Left ventricle myocardium superior (tissue), 1 donor: ENCODE results near the gene DISP3. TPM values are rescaled to one million over a fixed set of nuclear protein-coding genes. Genes with fewer than 3 reads are reported as not detected.

Source experiments
- ATAC-seq: fragments of 200-7000 bp; cut with Tn5 transposase; one replicate; pipeline ENCODE4 v1.9.1; 2020; ENCODE audit warnings: mild to moderate bottlenecking, moderate library complexity
- DNase-seq: peaks from one replicate; pipeline ENCODE4 v3.0.0-alpha.2; 2020
- intact Hi-C: fragments of 100-400 bp; cut with micrococcal nuclease; formaldehyde crosslinking; loops from one replicate; pipeline ENCODE4 v1.11.0; 2022
- total RNA-seq: library from RNA; stranded (reverse); fragmentation: NEBNext Ultra II Directional; extraction: Animal tissue kit (Norgen Biotek cat#: 25700); gene quantifications from one replicate; pipeline ENCODE4 v1.2.1, GENCODE V29; 2021
- donor health status: DM: no; HTN: yes; CAD: no; lungs with severe emphysema.

Gene DISP3
- total RNA-seq, 1 donor from 2014 or later = 0.12 TPM

- no peak for ATAC-seq
- intact Hi-C loops = no loop called here
- DNase-seq = no peak
Observed at GRCh38 chr1:11456965-11457364, 22.0 kb upstream of the DISP3 start.

GRCh38 chr1:11458811-11459275 is 20.1 kb upstream of the DISP3 start:
- ATAC-seq (peak; percentile 96), DNase-seq (peak; percentile 63)

GRCh38 chr1:11461531-11462137 is 17.3 kb upstream of the DISP3 start:
- DNase-seq (no peak), ATAC-seq (no peak)
- intact Hi-C loops = no loop called here

More at GRCh38 chr1:11458811-11459275, 20.1 kb upstream of the DISP3 start:
- intact Hi-C loops = no loop called here

GRCh38 chr1:11462224-11462923 is 16.6 kb upstream of the DISP3 start:
- ATAC-seq (no peak), DNase-seq (no peak)
- intact Hi-C loops = no loop called here

- peak; percentile 22 for ATAC-seq
Observed at GRCh38 chr1:11463177-11463576, 15.8 kb upstream of the DISP3 start.

GRCh38 chr1:11465307-11465706 is 13.6 kb upstream of the DISP3 start:
- intact Hi-C loops = no loop called here
- ATAC-seq (no peak), DNase-seq (no peak)

More at GRCh38 chr1:11463177-11463576, 15.8 kb upstream of the DISP3 start:
- intact Hi-C loops = no loop called here
- DNase-seq = no peak

- DNase-seq (no peak), ATAC-seq (no peak)
- intact Hi-C loops = no loop called here
Observed at GRCh38 chr1:11466416-11466815, 12.5 kb upstream of the DISP3 start.

GRCh38 chr1:11468878-11469277 is 10.1 kb upstream of the DISP3 start:
- intact Hi-C loops = no loop called here
- DNase-seq (no peak), ATAC-seq (no peak)

- no peak for DNase-seq
- ATAC-seq = no peak
- intact Hi-C loops = no loop called here
Observed at GRCh38 chr1:11470912-11471311, 8.0 kb upstream of the DISP3 start.

- intact Hi-C loops = no loop called here
- DNase-seq (no peak), ATAC-seq (no peak)
Observed at GRCh38 chr1:11471473-11471872, 7.5 kb upstream of the DISP3 start.

- DNase-seq (no peak), ATAC-seq (no peak)
- intact Hi-C loops = no loop called here
Observed at GRCh38 chr1:11472284-11472683, 6.7 kb upstream of the DISP3 start.

- intact Hi-C loops = no loop called here
- ATAC-seq = no peak
- no peak for DNase-seq
Observed at GRCh38 chr1:11472741-11473140, 6.2 kb upstream of the DISP3 start.

- no peak for DNase-seq
Observed at GRCh38 chr1:11473491-11474034, 5.4 kb upstream of the DISP3 start.

GRCh38 chr1:11474826-11475225 is 4.1 kb upstream of the DISP3 start:
- intact Hi-C loops = no loop called here

More at GRCh38 chr1:11473491-11474034, 5.4 kb upstream of the DISP3 start:
- intact Hi-C loops = no loop called here
- ATAC-seq = no peak

GRCh38 chr1:11475748-11476147 is 3.2 kb upstream of the DISP3 start:
- no peak for ATAC-seq
- intact Hi-C loops = no loop called here
- DNase-seq = no peak

More at GRCh38 chr1:11474826-11475225, 4.1 kb upstream of the DISP3 start:
- no peak for ATAC-seq
- no peak for DNase-seq

GRCh38 chr1:11479375-11479979 is 522 bp downstream of the DISP3 start:
- intact Hi-C loops = no loop called here
- DNase-seq (no peak), ATAC-seq (no peak)

- ATAC-seq (no peak), DNase-seq (no peak)
- intact Hi-C loops = no loop called here
Observed at GRCh38 chr1:11481019-11481418, 2.1 kb downstream of the DISP3 start.

- ATAC-seq = no peak
- intact Hi-C loops = no loop called here
Observed at GRCh38 chr1:11482198-11482597, 3.2 kb downstream of the DISP3 start.

GRCh38 chr1:11482701-11483479 is 3.9 kb downstream of the DISP3 start:
- DNase-seq (no peak), ATAC-seq (no peak)
- intact Hi-C loops = no loop called here

More at GRCh38 chr1:11482198-11482597, 3.2 kb downstream of the DISP3 start:
- no peak for DNase-seq
